Spleen (tissue), 7 donors: ENCODE results near the gene SMIM17.

Experiments
- POLR2A ChIP-seq, 3 donors: fragments of 450-650 bp; IDR thresholded peaks; one replicate each; pipeline ENCODE4 v1.5.1; 2017; ENCODE audit warnings: antibody characterized with exemption in 3 of 3, mild to moderate bottlenecking in 1 of 3
- TF ChIP-seq, protein P1 (sequence below), 11 experiments: fragments of 200-600 bp in 7 of 11; fragments of 450-650 bp in 4 of 11; sonication (generic) in 4 of 11; IDR thresholded peaks in 8 of 11; conservative IDR thresholded peaks in 3 of 11; 1 replicate in 7 of 11; 2 replicates in 4 of 11; pipeline versions ENCODE4 v1.4.0 to v1.8.0; 2016 to 2021; ENCODE audit warnings: antibody characterized with exemption in 11 of 11, inconsistent platforms in 4 of 11, mild to moderate bottlenecking in 1 of 11
- donor health status: DM: no; HTN: no; CAD: no; lungs with moderate emphysema.
- donor health status: DM: no; HTN: no; CAD: no.
- donor health status: DM: no; HTN: no; CAD: no.

DNA sequence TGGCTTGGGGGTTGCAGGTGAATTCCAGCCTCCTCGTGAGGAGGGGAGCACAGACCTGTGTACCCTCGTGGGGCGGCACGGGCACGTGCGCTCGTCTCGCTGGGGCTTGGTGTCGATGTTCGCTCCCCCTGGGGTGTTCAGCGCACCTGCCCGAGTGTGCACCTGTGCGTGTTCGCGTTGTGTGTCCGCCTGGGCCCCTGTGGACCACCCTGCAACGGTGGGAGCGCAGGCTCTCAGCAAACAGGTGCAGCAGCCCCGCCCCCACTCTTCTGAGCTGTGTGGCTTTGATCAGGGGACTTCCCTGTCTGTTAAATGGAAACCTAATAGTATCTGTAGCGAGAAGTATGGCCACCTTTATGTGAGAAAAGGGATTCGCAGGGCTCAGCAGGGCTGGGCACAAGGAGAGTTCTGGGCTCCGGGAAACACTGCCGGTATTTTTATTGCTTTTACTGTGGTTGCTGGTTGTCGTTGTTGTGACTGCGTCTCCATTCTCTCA, 549 bp downstream of the SMIM17 start:
- no peak for TF ChIP-seq POLR2A (IDR thresholded peaks at IDR 0.05)
- TF ChIP-seq, protein P1, sequence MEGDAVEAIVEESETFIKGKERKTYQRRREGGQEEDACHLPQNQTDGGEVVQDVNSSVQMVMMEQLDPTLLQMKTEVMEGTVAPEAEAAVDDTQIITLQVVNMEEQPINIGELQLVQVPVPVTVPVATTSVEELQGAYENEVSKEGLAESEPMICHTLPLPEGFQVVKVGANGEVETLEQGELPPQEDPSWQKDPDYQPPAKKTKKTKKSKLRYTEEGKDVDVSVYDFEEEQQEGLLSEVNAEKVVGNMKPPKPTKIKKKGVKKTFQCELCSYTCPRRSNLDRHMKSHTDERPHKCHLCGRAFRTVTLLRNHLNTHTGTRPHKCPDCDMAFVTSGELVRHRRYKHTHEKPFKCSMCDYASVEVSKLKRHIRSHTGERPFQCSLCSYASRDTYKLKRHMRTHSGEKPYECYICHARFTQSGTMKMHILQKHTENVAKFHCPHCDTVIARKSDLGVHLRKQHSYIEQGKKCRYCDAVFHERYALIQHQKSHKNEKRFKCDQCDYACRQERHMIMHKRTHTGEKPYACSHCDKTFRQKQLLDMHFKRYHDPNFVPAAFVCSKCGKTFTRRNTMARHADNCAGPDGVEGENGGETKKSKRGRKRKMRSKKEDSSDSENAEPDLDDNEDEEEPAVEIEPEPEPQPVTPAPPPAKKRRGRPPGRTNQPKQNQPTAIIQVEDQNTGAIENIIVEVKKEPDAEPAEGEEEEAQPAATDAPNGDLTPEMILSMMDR (IDR thresholded peaks at IDR 0.05 in 8 of 11, conservative IDR thresholded peaks at IDR 0.05 in 3 of 11) = no peak
